CD4-positive, CD25-positive, alpha-beta regulatory T cell (primary cell): ENCODE results near the gene MPRIP. TPM values are rescaled to one million over a fixed set of nuclear protein-coding genes. Genes with fewer than 3 reads are reported as not detected.

Experiments
- ATAC-seq, 2 donors: fragments of 150-1000 bp; cut with Tn5 transposase; one replicate each; pipeline ENCODE4 v1.10.0; 2021; ENCODE audit warnings: low read depth in 2 of 2, moderate number of reproducible peaks in 2 of 2, moderate library complexity in 1 of 2
- DNase-seq, 3 donors: peaks; one replicate each; pipeline versions ENCODE4 v3.0.0 to v3.0.0-alpha.2; 2012 to 2022; ENCODE audit warnings: mixed read lengths in 1 of 3
- H3K27ac ChIP-seq: one replicate; pipeline ENCODE4 v1.7.0; 2013; ENCODE audit warnings: mild to moderate bottlenecking, low read length; ENCODE audit not compliant: insufficient read depth, poor library complexity, severe bottlenecking
- H3K27me3 ChIP-seq: one replicate; pipeline ENCODE4 v1.7.0; 2013; ENCODE audit warnings: low read length; ENCODE audit not compliant: control insufficient read depth, insufficient read depth
- H3K36me3 ChIP-seq: one replicate; pipeline ENCODE4 v1.7.0; 2013; ENCODE audit warnings: mild to moderate bottlenecking, low read length, moderate library complexity; ENCODE audit not compliant: control insufficient read depth, insufficient read depth
- H3K4me1 ChIP-seq: 2 replicates; pipeline ENCODE4 v1.7.0; 2013; ENCODE audit warnings: mild to moderate bottlenecking, low read length; ENCODE audit not compliant: insufficient read depth, control insufficient read depth, poor library complexity, severe bottlenecking
- H3K4me3 ChIP-seq: one replicate; pipeline ENCODE4 v1.7.0; 2013; ENCODE audit warnings: low read depth, mild to moderate bottlenecking, low read length, moderate library complexity
- H3K9me3 ChIP-seq, 2 experiments: 1 replicate in 1 of 2; 2 replicates in 1 of 2; pipeline ENCODE4 v1.7.0; 2013; ENCODE audit warnings: low read length in 2 of 2, mild to moderate bottlenecking in 1 of 2, moderate library complexity in 1 of 2; ENCODE audit not compliant: control insufficient read depth in 2 of 2
- H3K27ac Mint-ChIP-seq, 3 donors: one replicate each; pipeline ENCODE4 v1.8.0; 2020 to 2022; ENCODE audit warnings: mild to moderate bottlenecking in 3 of 3, mixed read lengths in 3 of 3, moderate library complexity in 2 of 3
- H3K27me3 Mint-ChIP-seq: one replicate; pipeline ENCODE4 v1.8.0; 2022; ENCODE audit warnings: mild to moderate bottlenecking, mixed read lengths
- H3K36me3 Mint-ChIP-seq: one replicate; pipeline ENCODE4 v1.8.0; 2020; ENCODE audit warnings: mixed read lengths
- H3K4me1 Mint-ChIP-seq, 4 donors: one replicate each; pipeline ENCODE4 v1.8.0; 2020 to 2022; ENCODE audit warnings: mixed read lengths in 4 of 4, mild to moderate bottlenecking in 1 of 4
- H3K4me3 Mint-ChIP-seq, 4 donors: one replicate each; pipeline ENCODE4 v1.8.0; 2020 to 2022; ENCODE audit warnings: mild to moderate bottlenecking in 4 of 4, mixed read lengths in 4 of 4, moderate library complexity in 3 of 4
- H3K9me3 Mint-ChIP-seq, 7 donors: one replicate each; pipeline ENCODE4 v1.8.0; 2020 to 2022; ENCODE audit warnings: mixed read lengths in 7 of 7, mild to moderate bottlenecking in 3 of 7, moderate library complexity in 2 of 7
- polyA plus RNA-seq, 4 donors: library from polyadenylated mRNA; unstranded; fragments of 300-500 nt; fragmentation: Illumina TruSeq; gene quantifications; one replicate each; pipeline ENCODE4 v1.2.3, GENCODE V29; 2021
- total RNA-seq: library from RNA; stranded (reverse); gene quantifications from one replicate; pipeline ENCODE4 v1.2.3, GENCODE V29; 2022

MPRIP gene
- total and polyA plus RNA-seq, 5 donors from 2014 or later: 49.0 to 234 (median 58.0) TPM

DNA sequence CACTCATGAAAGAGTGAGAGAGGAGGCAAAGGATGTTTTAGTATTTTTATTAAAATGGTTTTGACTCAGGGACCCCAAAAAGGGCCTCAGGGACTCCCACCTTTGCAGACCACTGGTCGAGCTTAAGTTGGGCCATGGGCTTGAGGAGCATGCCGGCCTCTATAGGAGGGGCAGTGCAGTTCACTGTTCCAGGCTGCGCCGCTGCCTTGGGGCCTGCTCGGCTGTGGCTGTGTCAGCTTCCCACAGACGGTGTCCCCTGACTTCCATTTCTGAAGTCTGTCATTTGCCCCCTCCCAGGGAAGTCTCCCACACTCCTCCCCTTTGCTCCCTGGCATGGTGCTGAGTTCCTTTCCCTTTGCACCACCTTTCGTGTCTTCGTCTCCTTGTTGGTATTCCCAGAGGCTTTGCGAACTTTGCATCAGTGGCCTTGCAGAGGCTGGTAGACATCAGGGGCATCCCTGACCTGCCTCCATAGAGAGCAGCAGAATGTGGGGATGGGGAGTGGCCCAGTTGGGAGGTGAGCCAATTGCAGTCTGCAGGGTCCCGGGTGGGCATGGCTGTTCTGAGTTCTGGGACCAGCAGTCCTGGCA is 17.1 kb downstream of the MPRIP start:
- H3K27me3 Mint-ChIP-seq: no peaks in the 10 kb centered on the region
- H3K9me3 ChIP-seq: no peaks in the 10 kb centered on the region
- H3K4me1 Mint-ChIP-seq: peaks cover 2 to 47% (median 27%) of the 10 kb centered on the region in 4 donors
- DNase-seq (no peak), ATAC-seq (no peak)
- H3K9me3 Mint-ChIP-seq: no peaks in the 10 kb centered on the region
- no peaks in the 10 kb centered on the region for H3K4me1 ChIP-seq
- H3K4me3 Mint-ChIP-seq: no peak overlapping the region
- peaks cover 10% of the 10 kb centered on the region for H3K36me3 ChIP-seq
- H3K36me3 Mint-ChIP-seq: peaks cover 3% of the 10 kb centered on the region
- no peak overlapping the region for H3K27ac Mint-ChIP-seq
- H3K4me3 ChIP-seq: no peak overlapping the region
- H3K27ac ChIP-seq: no peak overlapping the region
- no peaks in the 10 kb centered on the region for H3K27me3 ChIP-seq

DNA sequence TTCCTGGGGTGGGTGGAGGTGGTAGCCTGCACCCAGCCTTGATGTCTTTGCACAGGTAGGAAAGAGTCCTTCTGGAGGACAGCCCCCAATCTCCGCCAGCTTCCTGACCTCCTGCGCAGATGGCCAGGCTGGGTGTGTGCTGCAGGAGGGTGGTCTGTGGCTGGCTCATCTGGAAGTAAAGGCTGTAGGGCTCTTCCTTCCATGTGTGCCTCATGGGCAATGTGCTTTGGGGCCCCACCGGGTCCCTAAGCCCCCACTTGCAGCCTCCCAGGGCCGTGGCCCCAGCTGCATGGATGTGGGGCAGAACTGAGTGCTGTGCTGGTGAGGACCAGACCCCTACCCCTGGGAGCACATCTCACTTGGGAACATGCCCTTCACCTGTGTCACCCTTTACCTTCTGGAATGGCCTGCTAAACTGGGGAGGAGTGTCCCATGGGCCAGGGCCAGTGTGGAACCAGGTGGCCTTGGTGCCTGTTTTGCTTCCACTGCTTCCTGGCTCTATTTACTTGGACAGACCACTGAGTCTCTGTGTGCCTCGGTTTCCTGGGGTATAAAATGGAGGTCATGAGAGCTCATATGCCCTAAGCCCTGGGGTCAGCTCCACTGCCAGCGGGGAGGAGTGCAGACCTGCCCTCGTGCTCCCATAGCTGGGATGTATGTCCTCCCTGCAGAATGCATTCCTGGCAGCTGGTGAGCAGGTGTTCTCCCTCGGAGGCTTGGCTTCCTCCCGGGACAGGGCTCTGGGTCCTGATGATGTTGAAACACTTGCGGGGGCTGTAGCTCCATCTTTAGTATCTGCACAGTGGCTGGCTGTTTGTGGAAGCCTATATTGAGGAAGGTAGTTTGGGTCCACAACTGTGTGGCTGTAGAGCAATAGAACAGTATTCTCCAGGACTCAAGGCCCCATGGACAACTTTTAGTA is 18.0 kb downstream of the MPRIP start:
- Mint-ChIP-seq H3K27me3 (no peaks in the 10 kb centered on the region), H3K36me3 (peaks cover 3% of the 10 kb centered on the region), H3K4me1 (peaks cover 11 to 51% (median 34%) of the 10 kb centered on the region in 4 donors), H3K4me3 (no peak overlapping the region), H3K27ac (peak overlapping the region in 1 of 3 donors; percentile 56), H3K9me3 (no peaks in the 10 kb centered on the region)
- DNase-seq: no peak
- Histone ChIP-seq H3K4me1 (peaks cover 1% of the 10 kb centered on the region), H3K27me3 (no peaks in the 10 kb centered on the region), H3K9me3 (no peaks in the 10 kb centered on the region), H3K4me3 (no peak overlapping the region), H3K36me3 (peaks cover 10% of the 10 kb centered on the region), H3K27ac (no peak overlapping the region)
- ATAC-seq: no peak

DNA sequence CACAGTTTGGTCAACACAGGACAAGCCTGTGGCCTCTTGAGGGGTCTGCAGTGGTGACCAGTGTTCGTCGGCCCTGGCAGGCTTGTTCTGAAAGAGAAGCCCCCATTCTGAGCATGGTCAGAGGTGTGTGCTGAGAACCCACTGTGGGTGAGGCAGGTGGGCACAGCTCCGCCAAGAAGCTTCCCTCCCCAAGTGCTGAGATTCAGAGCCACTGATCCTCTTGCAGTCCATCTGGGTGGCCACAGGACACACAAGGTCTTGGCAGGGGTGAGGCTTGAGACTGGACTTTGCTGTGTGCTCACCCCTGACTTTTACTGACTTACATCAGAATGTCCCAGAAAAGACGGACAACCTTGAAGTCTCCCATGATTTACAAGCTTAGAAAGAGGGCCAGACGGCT is 18.7 kb downstream of the MPRIP start:
- no peaks in the 10 kb centered on the region for H3K27me3 ChIP-seq

GRCh38 chr17:17061516-17061915 is 19.3 kb downstream of the MPRIP start:
- Mint-ChIP-seq H3K27ac (no peak overlapping the region), H3K36me3 (peaks cover 3% of the 10 kb centered on the region), H3K27me3 (no peaks in the 10 kb centered on the region), H3K9me3 (no peaks in the 10 kb centered on the region), H3K4me3 (peak overlapping the region in 1 of 4 donors; percentile 4), H3K4me1 (peaks cover 23 to 60% (median 44%) of the 10 kb centered on the region in 4 donors)
- H3K27ac ChIP-seq: no peak overlapping the region
- no peaks in the 10 kb centered on the region for H3K27me3 ChIP-seq
- no peak overlapping the region for H3K4me3 ChIP-seq
- H3K9me3 ChIP-seq: no peaks in the 10 kb centered on the region
- DNase-seq (no peak), ATAC-seq (no peak)
- H3K36me3 ChIP-seq: peaks cover 10% of the 10 kb centered on the region
- peaks cover 7% of the 10 kb centered on the region for H3K4me1 ChIP-seq

More for the DNA sequence above, 18.7 kb downstream of the MPRIP start:
- H3K27ac ChIP-seq: no peak overlapping the region
- H3K36me3 ChIP-seq: peaks cover 10% of the 10 kb centered on the region
- H3K4me3 ChIP-seq: no peak overlapping the region
- Mint-ChIP-seq H3K4me1 (peaks cover 17 to 58% (median 40%) of the 10 kb centered on the region in 4 donors), H3K4me3 (no peak overlapping the region), H3K27ac (peak overlapping the region in 1 of 3 donors; percentile 56), H3K9me3 (no peaks in the 10 kb centered on the region), H3K36me3 (peaks cover 3% of the 10 kb centered on the region), H3K27me3 (no peaks in the 10 kb centered on the region)
- H3K4me1 ChIP-seq: peaks cover 7% of the 10 kb centered on the region
- DNase-seq: no peak
- no peaks in the 10 kb centered on the region for H3K9me3 ChIP-seq
- ATAC-seq: no peak

GRCh38 chr17:17062356-17062755 is 20.1 kb downstream of the MPRIP start:
- no peak overlapping the region for H3K4me3 ChIP-seq
- DNase-seq (no peak), ATAC-seq (no peak)
- no peaks in the 10 kb centered on the region for H3K27me3 ChIP-seq
- H3K27me3 Mint-ChIP-seq: no peaks in the 10 kb centered on the region
- peaks cover 28 to 65% (median 45%) of the 10 kb centered on the region in 4 donors for H3K4me1 Mint-ChIP-seq
- H3K36me3 Mint-ChIP-seq: peaks cover 6% of the 10 kb centered on the region
- peak overlapping the region in 2 of 4 donors; percentile 50 to 51 for H3K4me3 Mint-ChIP-seq
- peak overlapping the region; percentile 69 to 87 (median 69) for H3K27ac Mint-ChIP-seq
- peaks cover 7% of the 10 kb centered on the region for H3K4me1 ChIP-seq
- no peak overlapping the region for H3K27ac ChIP-seq
- H3K36me3 ChIP-seq: peaks cover 9% of the 10 kb centered on the region
- no peaks in the 10 kb centered on the region for H3K9me3 Mint-ChIP-seq
- no peaks in the 10 kb centered on the region for H3K9me3 ChIP-seq

DNA sequence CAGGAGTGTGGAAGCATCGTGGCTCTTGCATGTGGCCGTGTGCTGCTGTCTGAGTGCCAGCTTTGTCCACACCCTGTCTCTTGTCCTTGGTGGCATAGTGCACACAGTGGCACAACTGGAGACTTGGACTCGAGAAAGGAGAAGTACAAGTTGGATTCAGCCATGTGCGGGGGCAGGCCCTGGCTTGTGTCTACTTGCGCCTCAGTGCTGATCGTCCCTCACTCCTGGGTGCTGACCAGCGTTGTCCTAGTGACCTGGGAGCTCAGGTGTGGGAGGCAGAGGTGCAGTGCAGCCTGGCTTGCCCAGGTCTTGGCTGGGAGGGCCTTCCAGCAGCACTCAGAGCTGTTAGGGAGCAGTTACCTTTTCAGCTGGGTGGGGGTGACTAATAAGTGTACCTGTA is 20.6 kb downstream of the MPRIP start:
- Histone ChIP-seq H3K27me3 (no peaks in the 10 kb centered on the region), H3K27ac (no peak overlapping the region), H3K4me3 (no peak overlapping the region), H3K36me3 (peaks cover 5% of the 10 kb centered on the region), H3K9me3 (no peaks in the 10 kb centered on the region), H3K4me1 (peaks cover 7% of the 10 kb centered on the region)
- H3K36me3 Mint-ChIP-seq: peaks cover 7% of the 10 kb centered on the region
- H3K9me3 Mint-ChIP-seq: no peaks in the 10 kb centered on the region
- no peaks in the 10 kb centered on the region for H3K27me3 Mint-ChIP-seq
- ATAC-seq (no peak), DNase-seq (no peak)
- H3K27ac Mint-ChIP-seq: peak overlapping the region; percentile 69 to 87 (median 69)
- H3K4me3 Mint-ChIP-seq: peak overlapping the region in 1 of 4 donors; percentile 51
- peaks cover 28 to 67% (median 45%) of the 10 kb centered on the region in 4 donors for H3K4me1 Mint-ChIP-seq

GRCh38 chr17:17063546-17064122 is 21.4 kb downstream of the MPRIP start:
- no peaks in the 10 kb centered on the region for H3K9me3 ChIP-seq
- peaks cover 28 to 68% (median 45%) of the 10 kb centered on the region in 4 donors for H3K4me1 Mint-ChIP-seq
- ATAC-seq (no peak), DNase-seq (no peak)
- H3K4me1 ChIP-seq: peaks cover 7% of the 10 kb centered on the region
- H3K9me3 Mint-ChIP-seq: no peaks in the 10 kb centered on the region
- no peaks in the 10 kb centered on the region for H3K27me3 Mint-ChIP-seq
- peaks cover 5% of the 10 kb centered on the region for H3K36me3 Mint-ChIP-seq
- H3K36me3 ChIP-seq: peaks cover 2% of the 10 kb centered on the region
- no peaks in the 10 kb centered on the region for H3K27me3 ChIP-seq
- no peak overlapping the region for H3K27ac ChIP-seq
- H3K27ac Mint-ChIP-seq: peak overlapping the region; percentile 69 to 90 (median 82)
- H3K4me3 ChIP-seq: no peak overlapping the region
- H3K4me3 Mint-ChIP-seq: no peak overlapping the region
